NCI-H526 treated with DMSO at 0.1 percent for 48 hours (cell line): ENCODE results near the gene ZNF729.
"Not testable (repeated sequence)": the region's sequence is repeated elsewhere in the genome, so short reads cannot be mapped to it uniquely, and the experiment has no call there.

ENCODE experiments used
- DNase-seq: peaks from one replicate; lab custom pipeline; 2025; lab: John Stamatoyannopoulos, UW

The ZNF729 gene

DNA sequence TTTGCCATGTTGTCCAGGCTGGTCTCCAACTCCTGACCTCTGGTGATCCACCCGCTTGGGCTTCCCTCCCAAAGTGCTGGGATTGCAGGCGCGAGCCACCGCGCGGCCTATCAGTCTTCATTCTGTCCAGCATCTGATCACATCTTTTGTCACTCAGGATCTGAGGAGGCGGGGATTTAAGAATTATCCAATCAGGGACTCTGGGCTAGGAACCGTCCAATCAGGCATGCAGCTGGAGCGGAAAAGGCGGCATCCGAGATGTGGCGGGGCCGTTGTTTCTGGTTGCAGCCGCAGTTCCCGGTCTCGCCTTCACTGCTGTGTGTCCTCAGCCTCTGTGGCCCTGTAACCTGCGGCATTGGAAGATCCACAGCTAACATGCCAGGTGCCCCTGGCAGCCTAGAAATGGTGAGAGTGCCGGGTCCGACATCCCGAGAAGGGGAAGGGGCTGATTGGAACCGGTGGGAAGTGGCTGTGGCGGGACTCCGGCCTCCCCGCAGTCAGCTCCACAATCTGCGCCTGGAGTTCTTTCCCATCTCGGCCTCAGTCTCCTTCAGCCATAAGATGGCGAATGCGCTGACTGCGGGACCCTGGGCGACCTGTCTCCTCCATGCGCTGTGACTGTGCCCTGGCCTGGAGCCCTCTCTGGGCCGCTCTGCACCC, at the start of gene ZNF729:
ZNF729 (plus strand) TSS at position 291 of the 660 bp plus-strand sequence; CDS start at position 376, 85 bp downstream.
- DNase-seq, result no peak

DNA sequence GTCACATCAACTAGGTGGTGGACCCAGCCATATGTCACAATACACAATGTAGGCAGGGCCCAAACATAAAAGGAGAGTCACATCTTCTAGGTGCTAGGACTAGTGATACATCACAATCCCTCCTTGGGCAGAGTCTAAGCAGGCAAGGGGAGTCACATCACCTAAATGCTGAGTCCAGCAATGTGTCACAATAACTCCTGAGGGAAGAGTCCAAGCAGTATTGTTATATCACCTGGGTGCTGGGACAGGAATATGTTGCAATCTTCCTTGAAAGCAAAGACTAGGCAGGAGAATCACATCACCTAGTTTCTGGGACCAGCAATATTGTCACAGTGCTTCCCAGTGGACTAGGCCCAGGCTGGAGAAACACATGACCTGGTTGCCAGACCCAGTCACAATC, 29.4 kb upstream of the ZNF729 start:
- DNase-seq, result no peak

GRCh38 chr19:22257381-22257780, 28.9 kb upstream of the ZNF729 start:
- no peak for DNase-seq

DNA sequence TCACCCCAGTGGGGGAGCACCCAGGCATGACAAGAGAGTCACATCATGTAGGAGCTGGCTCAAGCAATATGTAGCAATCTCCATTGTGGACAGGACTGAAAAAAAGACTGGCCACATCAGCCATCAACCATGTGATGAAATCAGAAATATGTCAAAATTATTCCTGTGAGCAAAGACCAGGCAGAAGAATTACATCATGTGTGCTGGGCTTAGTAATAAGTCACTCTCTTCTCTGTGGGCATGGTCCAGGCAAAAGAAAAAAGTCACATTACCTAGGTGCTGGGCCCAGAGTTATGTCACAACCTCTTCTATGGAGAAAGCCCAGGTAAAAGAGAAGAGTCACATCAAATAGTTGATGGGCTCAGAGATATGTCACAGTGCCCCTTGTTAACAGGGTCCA, 28.3 kb upstream of the ZNF729 start:
- DNase-seq, result no peak

DNA sequence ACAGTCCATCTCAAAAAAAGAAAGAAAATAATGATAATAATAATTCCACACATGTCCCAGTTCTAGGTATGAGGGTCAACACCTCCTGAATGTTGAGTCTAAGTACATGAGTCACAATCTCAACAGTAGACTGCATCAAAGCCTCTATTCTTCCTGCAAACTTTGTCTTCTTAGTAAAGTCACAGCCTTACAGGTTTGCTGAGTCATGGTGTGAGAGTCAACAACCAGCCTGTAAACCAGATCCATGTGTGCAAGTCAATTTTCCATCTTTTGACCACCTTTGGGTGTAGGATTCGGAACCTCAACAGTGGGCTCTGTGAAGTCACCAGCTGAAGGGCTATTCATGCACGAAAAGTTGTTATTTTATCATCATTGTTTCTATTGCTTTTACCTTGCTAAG, 25.7 kb upstream of the ZNF729 start:
- no peak for DNase-seq

DNA sequence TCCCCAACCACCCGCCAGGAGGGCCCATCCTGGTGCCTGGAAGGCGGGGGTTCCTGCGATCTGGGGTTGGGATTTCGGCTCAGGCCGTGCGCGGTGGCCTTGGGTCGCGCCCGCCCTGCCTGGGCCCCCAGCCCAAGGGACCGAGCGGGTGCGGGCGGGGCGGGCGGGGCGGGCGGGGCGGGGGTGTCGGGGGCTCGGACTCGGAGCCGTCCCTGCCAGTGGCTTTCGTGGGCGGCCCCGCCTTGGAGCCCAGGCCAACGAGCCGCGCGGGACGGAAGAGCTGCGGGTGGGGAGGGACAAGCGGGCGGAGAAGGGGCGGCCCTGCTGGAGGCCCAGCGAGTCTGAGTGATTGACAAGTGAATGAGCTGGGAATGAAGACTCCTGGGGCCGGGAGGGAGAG, 24.6 kb upstream of the ZNF729 start:
- DNase-seq, result no peak

DNA sequence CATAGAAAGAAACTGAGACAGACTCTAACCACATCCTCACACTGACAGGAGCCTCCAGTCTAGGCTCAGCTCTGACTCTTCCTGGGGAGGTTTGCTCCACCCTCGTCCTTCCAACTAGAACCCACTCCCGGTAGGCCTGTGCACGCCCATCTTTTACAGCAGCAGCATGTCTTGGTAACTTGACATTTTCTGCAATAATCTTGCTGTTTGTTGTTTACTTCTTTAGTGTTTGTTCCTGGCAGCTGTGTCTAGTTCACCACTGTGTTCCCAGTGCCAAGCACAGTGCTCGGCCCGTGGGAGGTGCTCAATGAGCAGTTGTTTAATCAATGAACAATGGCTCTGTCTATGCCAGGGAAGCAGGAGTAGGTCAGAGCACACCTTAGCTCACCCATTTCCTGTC, 23.1 kb upstream of the ZNF729 start:
- DNase-seq, result no peak

DNA sequence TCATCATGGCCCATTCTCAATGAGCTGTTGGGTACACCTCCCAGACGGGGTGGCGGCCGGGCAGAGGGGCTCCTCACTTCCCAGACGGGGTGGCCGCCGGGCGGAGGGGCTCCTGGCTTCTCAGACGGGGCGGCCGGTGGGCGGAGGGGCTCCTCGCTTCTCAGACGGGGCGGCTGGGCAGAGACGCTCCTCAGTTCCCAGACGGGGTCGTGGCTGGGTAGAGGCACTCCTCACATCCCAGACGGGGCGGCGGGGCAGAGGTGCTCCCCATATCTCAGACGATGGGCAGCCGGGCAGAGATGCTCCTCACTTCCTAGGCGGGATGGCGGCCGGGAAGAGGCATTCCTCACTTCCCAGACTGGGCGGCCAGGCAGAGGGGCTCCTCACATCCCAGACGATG, 35.3 kb downstream of the ZNF729 start:
- not testable (repeated sequence) for DNase-seq

GRCh38 chr19:22326219-22326618, 40.0 kb downstream of the ZNF729 start:
- no peak for DNase-seq

DNA sequence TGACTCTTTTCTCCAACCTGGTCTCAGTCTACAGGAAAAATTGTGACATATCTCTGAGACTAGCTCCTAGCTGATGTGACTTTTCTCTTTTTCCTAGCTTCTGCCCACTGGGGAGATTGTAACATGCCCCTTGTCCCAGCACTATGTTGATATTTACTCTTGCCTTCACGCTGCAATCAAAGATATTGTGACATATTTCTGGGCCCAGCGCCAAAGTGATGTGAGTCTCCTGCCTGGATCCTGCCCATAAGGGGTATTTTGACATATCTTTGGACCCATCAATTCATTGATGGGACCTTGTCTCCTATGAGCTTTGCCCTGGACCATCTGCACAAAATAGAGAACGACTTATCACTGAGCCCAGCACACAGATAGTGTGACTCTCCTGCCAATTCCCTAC, 41.1 kb downstream of the ZNF729 start:
- no peak for DNase-seq

DNA sequence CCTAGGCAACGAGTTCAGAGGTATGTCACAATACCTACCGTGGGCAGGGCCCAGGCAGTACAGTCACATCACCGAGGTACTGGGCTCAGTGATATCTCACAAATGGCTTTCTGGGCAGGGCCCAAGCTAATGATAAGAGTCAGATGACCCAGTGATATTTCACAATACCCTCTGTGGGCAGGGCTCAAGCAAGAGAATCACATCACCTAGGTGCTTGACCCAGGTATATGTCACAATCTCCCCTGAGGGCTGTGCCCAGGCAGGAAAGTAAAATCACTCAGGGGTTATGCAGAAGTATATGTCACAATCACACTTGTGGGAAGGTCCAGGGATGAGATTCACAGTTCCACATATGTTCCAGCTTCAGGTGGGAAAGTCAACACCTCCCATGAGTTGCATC, 45.3 kb downstream of the ZNF729 start:
- no peak for DNase-seq

DNA sequence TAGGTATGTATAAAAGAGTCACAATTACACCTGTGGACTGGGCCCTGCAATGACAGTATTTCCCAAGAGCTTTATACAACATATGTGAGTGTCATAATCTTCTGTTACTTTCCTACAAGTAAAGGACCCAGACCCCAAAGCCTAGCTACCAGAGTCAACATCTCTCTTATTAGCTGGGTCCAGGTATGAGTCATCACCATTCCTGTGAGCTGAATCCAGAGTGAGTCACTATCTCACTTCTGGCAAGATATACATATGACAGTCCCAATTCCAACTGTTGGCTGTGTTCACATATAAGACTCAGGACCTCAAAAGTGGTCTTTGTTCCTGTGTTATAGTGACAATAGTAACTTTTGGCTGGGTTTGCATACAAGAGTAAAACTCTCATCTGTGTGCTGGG, 46.7 kb downstream of the ZNF729 start:
- no peak for DNase-seq

- DNase-seq, result no peak
These were observed 49.5 kb downstream of the ZNF729 start for GRCh38 chr19:22335716-22336115.

- no peak for DNase-seq
These were observed 68.4 kb downstream of the ZNF729 start for GRCh38 chr19:22354665-22355064.
